Body of pancreas (tissue), 4 donors: ENCODE measurements around the gene PTPRF.

ENCODE experiments used
- CTCF ChIP-seq, 7 experiments: fragments of 450-650 bp in 4 of 7; fragments of 200-600 bp in 3 of 7; sonication (generic) in 3 of 7; IDR thresholded peaks; one replicate each; pipeline ENCODE4 v1.5.1; 2016 to 2019; ENCODE audit warnings: antibody characterized with exemption in 7 of 7
- POLR2A ChIP-seq, 3 donors: fragments of 450-650 bp; IDR thresholded peaks; one replicate each; pipeline ENCODE4 v1.6.1; 2016; ENCODE audit warnings: antibody characterized with exemption in 3 of 3, mild to moderate bottlenecking in 2 of 3

- TF ChIP-seq POLR2A (IDR thresholded peaks at IDR 0.05) (no peak), CTCF (IDR thresholded peaks at IDR 0.05) (no peak)
These were observed 29.6 kb downstream of the PTPRF start for GRCh38 chr1:43560286-43560685.
